Activated CD4-positive, alpha-beta T cell treated with anti-CD3 and anti-CD28 coated beads for 36 hours (primary cell): ENCODE results near the gene TTC28. TPM values are rescaled to one million over a fixed set of nuclear protein-coding genes. Genes with fewer than 3 reads are reported as not detected.

ENCODE experiments used
- ATAC-seq: fragments of 200-7000 bp; cut with Tn5 transposase; one replicate; pipeline ENCODE4 v1.10.0; 2021; ENCODE audit warnings: mild to moderate bottlenecking, moderate library complexity
- CTCF ChIA-PET: fragments of 350-600 bp; sonication (Branson Sonifier 250); formaldehyde crosslinking; loops from one replicate; lab custom pipeline; 2021; ENCODE audit warnings: antibody characterized with exemption; lab: Charles Lee
- POLR2A ChIA-PET: fragments of 350-600 bp; sonication (Branson Sonifier 250); formaldehyde crosslinking; loops from one replicate; lab custom pipeline; 2021; ENCODE audit warnings: antibody characterized with exemption, inconsistent platforms; lab: Charles Lee
- DNase-seq: peaks from one replicate; pipeline ENCODE4 v3.0.0-alpha.2; 2020
- H3K27ac Mint-ChIP-seq: one replicate; pipeline ENCODE4 v1.8.0; 2021; ENCODE audit warnings: mixed read lengths
- H3K27me3 Mint-ChIP-seq: one replicate; pipeline ENCODE4 v1.8.0; 2021; ENCODE audit warnings: mixed read lengths
- H3K36me3 Mint-ChIP-seq: one replicate; pipeline ENCODE4 v1.8.0; 2021; ENCODE audit warnings: low read depth, mixed read lengths
- H3K4me1 Mint-ChIP-seq: one replicate; pipeline ENCODE4 v1.8.0; 2021; ENCODE audit warnings: mixed read lengths
- H3K4me3 Mint-ChIP-seq: one replicate; pipeline ENCODE4 v1.8.0; 2021; ENCODE audit warnings: mild to moderate bottlenecking, moderate library complexity, mixed read lengths
- H3K9me3 Mint-ChIP-seq: one replicate; pipeline ENCODE4 v1.8.0; 2021; ENCODE audit warnings: low read depth, mixed read lengths
- intact Hi-C, 2 experiments: fragments of 100-400 bp; cut with DNase I in 1 of 2; cut with micrococcal nuclease in 1 of 2; formaldehyde crosslinking; loops; one replicate each; pipeline versions ENCODE4 v1.14.2 to v1.15.1; 2022 to 2024; cut with DNase I, micrococcal nuclease
- total RNA-seq, 2 experiments: library from RNA; stranded (reverse); gene quantifications; one replicate each; pipeline ENCODE4 v1.2.3, GENCODE V29; 2021

Gene TTC28
- total RNA-seq, 2 experiments from 2014 or later = 1.0 to 1.4 TPM

DNA sequence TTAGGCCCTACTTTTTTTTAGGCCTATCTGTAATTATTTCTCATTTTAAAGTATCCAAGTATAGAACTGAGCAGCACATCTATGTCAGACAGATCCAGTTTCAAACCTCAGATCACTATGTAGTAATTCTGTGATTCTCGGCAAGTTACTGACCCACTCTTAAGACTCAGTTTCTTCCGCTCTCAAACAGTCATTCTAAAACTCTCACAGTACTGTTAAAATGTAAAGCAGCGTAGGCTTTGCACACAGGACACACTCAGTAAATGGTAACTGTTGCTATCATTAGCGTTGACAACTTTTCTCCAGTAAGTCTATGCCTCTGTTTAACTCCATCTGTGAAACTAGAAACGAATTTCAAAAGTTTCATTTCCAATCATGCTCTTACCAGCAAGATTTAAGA, 277.1 kb downstream of the TTC28 start:
- intact Hi-C loops = loop anchor here in 1 of 2 experiments (1.0 kb wide), 1 partner anchor 23 kb away; no protein-coding TSS in a partner anchor
- DNase-seq (peak; percentile 7), ATAC-seq (peak; percentile 95)
- ChIA-PET POLR2A (no interaction called here), CTCF (no interaction called here)
- H3K4me3 Mint-ChIP-seq = no peak overlapping the region
- H3K9me3 Mint-ChIP-seq = no peaks in the 10 kb centered on the region
- peak overlapping the region; percentile 72 for H3K27ac Mint-ChIP-seq
- peaks cover 16% of the 10 kb centered on the region for H3K4me1 Mint-ChIP-seq
- peaks cover 1% of the 10 kb centered on the region for H3K36me3 Mint-ChIP-seq
- H3K27me3 Mint-ChIP-seq = no peaks in the 10 kb centered on the region

DNA sequence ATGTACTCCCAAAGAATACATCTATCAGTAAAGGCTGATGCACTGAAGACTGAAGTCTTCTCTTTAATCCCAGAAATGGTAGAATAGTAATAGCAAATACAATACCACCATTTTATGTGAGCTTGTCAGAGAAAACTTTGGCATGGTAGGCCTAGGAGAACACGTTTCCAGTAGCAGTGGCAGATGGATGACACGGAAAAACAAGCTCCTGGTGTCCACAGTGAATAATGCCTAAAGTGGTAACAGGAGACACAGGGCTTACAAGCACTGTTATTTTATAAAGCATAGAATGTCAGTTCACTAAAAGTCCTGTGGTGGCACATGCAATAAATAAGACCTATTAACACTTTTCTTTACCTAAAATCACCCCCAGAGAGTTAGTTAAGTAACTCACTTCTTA, 277.6 kb downstream of the TTC28 start:
- H3K9me3 Mint-ChIP-seq = no peaks in the 10 kb centered on the region
- peaks cover 17% of the 10 kb centered on the region for H3K4me1 Mint-ChIP-seq
- peaks cover 1% of the 10 kb centered on the region for H3K36me3 Mint-ChIP-seq
- no peak for DNase-seq
- intact Hi-C loops = loop anchor here in 1 of 2 experiments (1.0 kb wide), 1 partner anchor 23 kb away; no protein-coding TSS in a partner anchor
- H3K27ac Mint-ChIP-seq = peak overlapping the region; percentile 72
- POLR2A ChIA-PET = no interaction called here
- H3K4me3 Mint-ChIP-seq = no peak overlapping the region
- H3K27me3 Mint-ChIP-seq = no peaks in the 10 kb centered on the region
- ATAC-seq = no peak
- CTCF ChIA-PET = no interaction called here

DNA sequence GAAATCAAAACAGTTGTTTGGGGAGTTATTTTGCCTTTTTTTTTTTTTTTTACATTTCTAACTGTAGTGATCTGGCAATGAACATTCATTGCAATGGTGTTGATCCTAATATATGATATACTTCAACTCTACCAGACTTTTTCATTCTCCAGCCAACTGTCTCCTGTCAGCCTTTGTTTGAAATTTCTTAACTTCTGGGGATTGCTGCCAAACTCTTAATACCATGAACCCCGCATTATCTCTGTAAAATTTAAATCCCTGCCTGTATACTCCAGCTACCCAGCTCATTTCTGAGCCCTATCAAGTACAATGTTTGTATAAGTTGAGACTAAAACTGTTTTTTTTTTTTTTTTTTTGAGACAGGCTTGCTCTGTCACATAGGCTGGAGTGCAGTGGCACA, 280.7 kb downstream of the TTC28 start:
- ChIA-PET POLR2A (no interaction called here), CTCF (no interaction called here)
- H3K4me3 Mint-ChIP-seq = no peak overlapping the region
- H3K36me3 Mint-ChIP-seq = peaks cover 1% of the 10 kb centered on the region
- ATAC-seq (no peak), DNase-seq (no peak)
- no peaks in the 10 kb centered on the region for H3K9me3 Mint-ChIP-seq
- intact Hi-C loops = no loop called here
- peaks cover 25% of the 10 kb centered on the region for H3K4me1 Mint-ChIP-seq
- no peak overlapping the region for H3K27ac Mint-ChIP-seq
- no peaks in the 10 kb centered on the region for H3K27me3 Mint-ChIP-seq

DNA sequence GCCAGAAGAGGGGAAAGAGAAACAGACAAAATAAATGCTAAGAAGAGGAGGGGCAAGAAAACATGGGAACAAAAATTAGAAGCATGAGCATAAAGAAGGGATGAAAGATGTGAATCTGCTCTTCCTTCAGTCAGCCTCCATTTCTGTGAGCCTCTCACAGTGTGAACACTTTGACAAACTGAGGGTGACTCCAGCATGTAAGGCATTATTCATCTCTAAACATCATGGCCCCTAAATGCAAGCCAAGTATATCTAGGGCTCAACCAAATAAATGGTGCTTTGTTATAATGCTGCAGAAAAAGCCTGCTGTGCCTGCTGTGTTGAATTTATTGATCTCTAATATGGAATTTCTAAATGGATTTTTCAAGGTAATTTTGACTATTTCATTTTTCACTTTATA, 281.3 kb downstream of the TTC28 start:
- Mint-ChIP-seq H3K27ac (no peak overlapping the region), H3K9me3 (no peaks in the 10 kb centered on the region), H3K36me3 (peaks cover 1% of the 10 kb centered on the region), H3K27me3 (no peaks in the 10 kb centered on the region), H3K4me1 (peaks cover 25% of the 10 kb centered on the region), H3K4me3 (no peak overlapping the region)
- intact Hi-C loops = no loop called here
- ATAC-seq (no peak), DNase-seq (no peak)
- ChIA-PET CTCF (no interaction called here), POLR2A (no interaction called here)

DNA sequence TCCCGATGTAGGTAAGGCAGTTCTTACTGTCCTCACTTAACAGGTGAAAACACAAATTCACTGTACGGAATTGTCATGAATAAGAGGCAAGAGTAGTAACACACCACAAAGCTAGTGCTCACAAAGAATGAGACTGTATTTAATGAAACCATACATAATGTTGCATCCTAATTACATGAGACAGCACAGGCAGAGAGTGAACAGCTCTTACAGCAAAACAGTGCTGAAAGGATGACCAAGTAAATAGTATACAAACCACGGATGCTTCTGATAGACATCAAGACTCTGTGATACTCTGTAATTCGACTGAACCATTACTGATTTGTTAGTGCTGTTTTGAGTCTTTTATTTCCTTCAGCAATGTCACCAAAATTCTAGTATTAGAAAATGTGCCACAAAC, 282.3 kb downstream of the TTC28 start:
- H3K4me3 Mint-ChIP-seq = no peak overlapping the region
- H3K27ac Mint-ChIP-seq = no peak overlapping the region
- DNase-seq = no peak
- no peaks in the 10 kb centered on the region for H3K9me3 Mint-ChIP-seq
- peaks cover 15% of the 10 kb centered on the region for H3K4me1 Mint-ChIP-seq
- ATAC-seq = no peak
- H3K36me3 Mint-ChIP-seq = peaks cover 1% of the 10 kb centered on the region
- H3K27me3 Mint-ChIP-seq = no peaks in the 10 kb centered on the region
- intact Hi-C loops = no loop called here
- CTCF ChIA-PET = interaction anchor here (1.1 kb wide), 1 partner anchor 45 kb away, joined by 3 read pairs; no protein-coding TSS in a partner anchor
- POLR2A ChIA-PET = interaction anchor here (0.6 kb wide), 1 partner anchor 45 kb away, joined by 4 read pairs; no protein-coding TSS in a partner anchor

DNA sequence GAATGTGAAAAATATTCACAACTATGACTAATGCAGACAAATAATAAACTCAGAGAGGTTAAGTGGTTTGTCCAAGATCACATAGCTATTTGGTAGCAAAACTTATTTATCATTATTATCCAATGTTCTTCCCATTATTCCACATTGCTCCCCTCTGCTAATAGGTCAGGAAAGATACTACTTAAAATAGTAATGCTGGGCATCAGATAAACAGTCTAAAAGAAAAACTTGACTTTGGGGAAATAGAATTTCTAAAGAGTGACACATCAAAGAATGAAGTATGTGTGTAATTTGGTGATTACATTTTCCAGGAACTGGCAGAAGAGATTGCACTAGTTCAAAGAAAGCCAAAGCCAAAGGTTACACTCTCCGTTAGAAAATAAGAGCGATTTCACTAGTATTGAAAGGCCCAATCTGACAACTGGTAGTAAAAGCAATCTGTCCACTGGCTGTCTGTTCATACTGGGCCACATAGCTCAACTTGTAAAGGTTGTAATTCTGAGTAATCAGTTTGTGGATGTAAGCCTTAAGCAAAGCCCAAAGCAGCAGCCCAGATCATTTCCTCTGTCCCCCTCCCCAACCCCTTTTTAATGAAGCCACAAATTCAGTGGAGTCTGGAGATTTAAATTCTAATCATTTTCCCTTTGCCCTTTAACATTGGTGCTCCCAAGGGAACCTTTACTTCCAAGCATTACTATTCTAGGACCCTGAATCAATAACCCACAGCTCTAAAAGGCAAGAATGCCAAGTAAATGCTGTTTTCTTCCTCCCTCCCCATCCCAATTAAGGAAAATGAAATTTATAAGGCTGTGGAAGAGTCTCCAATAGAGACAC, 283.5 kb downstream of the TTC28 start:
- CTCF ChIA-PET = no interaction called here
- H3K27ac Mint-ChIP-seq = peak overlapping the region; percentile 44
- H3K27me3 Mint-ChIP-seq = no peaks in the 10 kb centered on the region
- intact Hi-C loops = no loop called here
- POLR2A ChIA-PET = interaction anchor here (0.6 kb wide), 1 partner anchor 13 kb away, joined by 3 read pairs; no protein-coding TSS in a partner anchor
- peaks cover 1% of the 10 kb centered on the region for H3K36me3 Mint-ChIP-seq
- peak; percentile 7 for DNase-seq
- no peak overlapping the region for H3K4me3 Mint-ChIP-seq
- peaks cover 13% of the 10 kb centered on the region for H3K4me1 Mint-ChIP-seq
- peak; percentile 93 for ATAC-seq
- peaks cover 3% of the 10 kb centered on the region for H3K9me3 Mint-ChIP-seq

DNA sequence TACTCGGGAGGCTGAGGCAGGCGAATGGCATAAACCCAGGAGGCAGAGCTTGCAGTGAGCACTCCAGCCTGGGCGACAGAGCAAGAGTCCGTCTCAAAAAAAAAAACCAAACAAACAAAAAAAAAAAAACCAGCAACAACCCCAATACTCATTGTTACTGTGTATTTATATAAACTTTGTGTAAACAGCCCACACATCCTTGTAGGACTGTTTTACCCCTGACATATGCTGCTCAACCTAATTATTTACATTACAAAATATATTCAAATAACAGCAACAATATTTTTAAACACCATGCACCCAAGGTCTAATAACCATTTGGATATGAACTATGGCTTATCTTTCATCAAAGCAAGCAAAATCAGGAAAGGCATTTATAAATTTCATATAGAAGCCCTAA, 284.1 kb downstream of the TTC28 start:
- DNase-seq (no peak), ATAC-seq (no peak)
- Mint-ChIP-seq H3K4me3 (no peak overlapping the region), H3K36me3 (no peaks in the 10 kb centered on the region), H3K27me3 (no peaks in the 10 kb centered on the region), H3K9me3 (peaks cover 3% of the 10 kb centered on the region), H3K27ac (no peak overlapping the region), H3K4me1 (peaks cover 13% of the 10 kb centered on the region)
- intact Hi-C loops = no loop called here
- ChIA-PET POLR2A (interaction anchor here (0.6 kb wide), 1 partner anchor 13 kb away, joined by 3 read pairs; no protein-coding TSS in a partner anchor), CTCF (no interaction called here)

DNA sequence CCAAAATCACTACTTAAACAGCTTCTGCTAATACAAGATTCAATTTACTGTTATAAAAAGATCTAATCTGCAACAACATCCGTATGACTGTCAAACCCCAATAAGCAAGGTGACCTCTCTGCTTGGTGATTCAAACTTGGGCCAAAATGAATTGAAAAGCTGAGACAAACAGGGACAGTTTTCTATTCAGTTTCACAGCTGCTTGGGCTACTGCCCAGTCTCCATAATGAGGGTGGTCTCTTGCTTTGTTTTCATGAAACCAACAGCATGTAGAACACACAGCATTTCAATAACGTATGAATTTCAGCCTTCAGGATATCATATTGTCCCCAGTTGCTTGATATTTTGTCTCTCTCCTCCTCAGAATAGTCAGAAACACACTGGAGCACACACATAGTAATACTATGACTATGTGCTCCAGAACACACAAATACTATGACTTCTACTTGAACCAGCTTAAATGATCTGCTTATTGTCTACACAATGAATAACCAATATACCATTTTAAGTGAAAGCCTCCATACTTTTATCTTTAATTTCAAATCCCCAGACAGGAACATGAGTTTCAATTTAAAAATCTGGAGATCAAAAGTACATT, 285.0 kb downstream of the TTC28 start:
- peaks cover 3% of the 10 kb centered on the region for H3K9me3 Mint-ChIP-seq
- peaks cover 13% of the 10 kb centered on the region for H3K4me1 Mint-ChIP-seq
- POLR2A ChIA-PET = no interaction called here
- DNase-seq (no peak), ATAC-seq (no peak)
- CTCF ChIA-PET = interaction anchor here (0.6 kb wide), 1 partner anchor 52 kb away, joined by 3 read pairs; no protein-coding TSS in a partner anchor
- H3K36me3 Mint-ChIP-seq = no peaks in the 10 kb centered on the region
- H3K4me3 Mint-ChIP-seq = no peak overlapping the region
- intact Hi-C loops = no loop called here
- H3K27ac Mint-ChIP-seq = no peak overlapping the region
- no peaks in the 10 kb centered on the region for H3K27me3 Mint-ChIP-seq

DNA sequence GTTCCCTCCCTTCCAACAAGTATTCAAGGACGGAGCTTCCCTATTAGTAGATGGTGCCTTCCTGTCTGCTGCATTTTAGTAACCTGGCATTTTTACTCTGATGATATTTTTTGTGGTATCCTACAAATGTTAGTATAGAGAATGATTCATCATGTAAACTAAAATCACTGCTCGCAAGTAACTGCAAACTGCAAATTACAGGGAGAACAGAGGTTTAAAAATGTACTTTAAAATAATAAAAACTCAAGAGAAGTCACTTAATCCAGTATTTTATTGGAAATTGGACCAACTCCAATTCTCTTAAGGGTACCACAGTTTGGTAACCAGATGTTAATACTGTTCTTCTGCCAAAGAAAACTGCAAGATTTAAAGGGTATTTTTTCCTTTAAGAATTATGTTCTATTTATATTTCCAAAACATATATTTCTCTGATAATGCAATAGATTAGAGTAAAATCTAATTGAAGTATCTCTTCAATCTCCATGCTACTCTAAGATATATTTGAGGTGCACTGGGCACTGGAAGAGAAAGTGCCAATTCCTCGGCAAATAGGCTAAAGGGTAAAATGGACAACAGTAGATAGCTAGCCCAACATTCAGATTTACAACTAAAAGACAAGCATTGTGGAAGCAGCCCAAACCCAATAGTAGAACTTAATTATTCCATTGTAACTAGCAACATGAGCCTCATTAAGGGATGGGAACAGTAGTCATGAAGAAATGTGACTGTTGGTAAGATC, 298.0 kb downstream of the TTC28 start:
- DNase-seq (no peak), ATAC-seq (no peak)
- no peak overlapping the region for H3K27ac Mint-ChIP-seq
- peaks cover 11% of the 10 kb centered on the region for H3K4me1 Mint-ChIP-seq
- no peaks in the 10 kb centered on the region for H3K9me3 Mint-ChIP-seq
- CTCF ChIA-PET = interaction anchor here (0.8 kb wide), 1 partner anchor 12 kb away, joined by 3 read pairs; no protein-coding TSS in a partner anchor
- H3K4me3 Mint-ChIP-seq = no peak overlapping the region
- intact Hi-C loops = no loop called here
- H3K36me3 Mint-ChIP-seq = no peaks in the 10 kb centered on the region
- POLR2A ChIA-PET = no interaction called here
- H3K27me3 Mint-ChIP-seq = no peaks in the 10 kb centered on the region

DNA sequence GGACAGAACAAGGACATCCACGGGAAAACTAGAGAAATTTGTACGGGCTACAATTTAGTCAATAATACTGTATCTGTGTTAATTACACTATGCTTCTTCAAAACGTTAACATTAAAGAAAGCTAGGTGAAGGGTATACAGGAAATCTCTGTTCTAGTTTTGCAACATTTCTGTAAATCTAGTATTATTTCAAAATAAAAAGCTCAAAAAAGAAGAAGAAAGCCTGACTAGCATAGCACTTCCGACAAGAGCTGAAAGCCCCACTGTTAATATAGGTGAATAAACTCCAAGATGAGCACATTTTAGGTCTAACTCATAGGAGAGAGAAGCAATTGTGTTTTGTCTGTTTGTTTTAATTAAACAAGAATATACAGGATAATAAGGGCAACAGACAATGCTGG, 299.7 kb downstream of the TTC28 start:
- Mint-ChIP-seq H3K4me3 (no peak overlapping the region), H3K27me3 (no peaks in the 10 kb centered on the region), H3K4me1 (peaks cover 11% of the 10 kb centered on the region), H3K9me3 (no peaks in the 10 kb centered on the region), H3K27ac (no peak overlapping the region), H3K36me3 (no peaks in the 10 kb centered on the region)
- DNase-seq (no peak), ATAC-seq (no peak)
- POLR2A ChIA-PET = no interaction called here
- intact Hi-C loops = loop anchor here in 1 of 2 experiments (1.0 kb wide), 1 partner anchor 22 kb away; no protein-coding TSS in a partner anchor
- CTCF ChIA-PET = no interaction called here

DNA sequence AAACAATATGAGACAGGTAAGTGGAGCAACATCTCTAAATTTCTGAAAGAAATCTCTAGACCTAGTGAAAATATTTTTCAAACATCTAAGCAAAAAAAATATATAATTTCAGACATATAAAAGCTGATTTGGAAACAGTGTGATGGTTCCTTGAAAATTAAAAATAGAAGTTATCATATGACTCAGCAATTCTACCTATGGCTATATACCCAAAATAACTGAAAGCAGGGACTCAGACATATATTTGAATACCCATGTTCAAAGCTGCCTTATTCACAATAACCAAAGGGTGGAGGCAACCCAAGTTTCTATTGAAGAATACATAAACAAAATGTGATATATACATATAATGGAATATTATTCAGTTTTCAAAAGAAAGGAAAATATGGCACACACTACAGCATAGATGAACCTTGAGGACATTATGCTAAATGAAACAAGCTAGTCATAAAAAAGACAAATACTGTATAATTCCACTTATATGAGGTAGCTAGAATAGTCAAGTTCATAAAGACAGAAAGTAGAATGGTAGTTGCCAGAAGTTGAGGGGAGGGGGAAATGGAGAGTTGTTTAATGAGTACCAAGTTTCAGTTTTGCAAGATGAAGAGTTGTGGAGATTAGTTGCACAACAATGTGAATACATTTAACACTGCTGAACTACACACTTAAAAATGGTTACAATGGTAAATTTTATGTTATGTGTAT, 300.4 kb downstream of the TTC28 start:
- Mint-ChIP-seq H3K4me3 (no peak overlapping the region), H3K4me1 (peaks cover 11% of the 10 kb centered on the region), H3K27me3 (no peaks in the 10 kb centered on the region), H3K27ac (no peak overlapping the region), H3K9me3 (no peaks in the 10 kb centered on the region), H3K36me3 (no peaks in the 10 kb centered on the region)
- ATAC-seq = peak; percentile 85
- CTCF ChIA-PET = no interaction called here
- POLR2A ChIA-PET = no interaction called here
- DNase-seq = no peak
- intact Hi-C loops = loop anchor here in 1 of 2 experiments (1.0 kb wide), 1 partner anchor 23 kb away; no protein-coding TSS in a partner anchor
